Measurements from ENCODE around the gene NRDE2. TPM values are rescaled to one million over a fixed set of nuclear protein-coding genes. Genes with fewer than 3 reads are reported as not detected.

NRDE2 gene
- total and polyA plus RNA-seq, 4 donors: 5.6 to 20.0 (median 13.7) TPM

- H3K36me3 ChIP-seq (ENCODE audit: control insufficient read depth in 4 of 4, insufficient read depth in 3 of 4, low read depth in 1 of 4, low read length in 3 of 4): no peaks in the 10 kb centered on the region
- no peaks in the 10 kb centered on the region for H3K9me3 ChIP-seq (ENCODE audit: control insufficient read depth in 4 of 4, low read length in 3 of 4)
- no peak overlapping the region for H3K9ac ChIP-seq (ENCODE audit: low read depth in 1 of 2, low read length in 2 of 2)
- TF ChIP-seq HNF4A (conservative IDR thresholded peaks at IDR 0.05): no peak
- no peak for TF ChIP-seq NR2F2 (IDR thresholded peaks at IDR 0.05)
- no peak for TF ChIP-seq FOXA2 (IDR thresholded peaks at IDR 0.05)
- no peak for TF ChIP-seq ATF3 (IDR thresholded peaks at IDR 0.05)
- no peak for TF ChIP-seq HNF4G (IDR thresholded peaks at IDR 0.05)
- TF ChIP-seq RAD21 (IDR thresholded peaks at IDR 0.05): no peak
- no peak for TF ChIP-seq GABPA (IDR thresholded peaks at IDR 0.05 in 1 of 2, conservative IDR thresholded peaks at IDR 0.05 in 1 of 2)
- TF ChIP-seq EGR1 (IDR thresholded peaks at IDR 0.05; ENCODE audit: low read depth in 2 of 2): no peak
- no peak for TF ChIP-seq RXRA (IDR thresholded peaks at IDR 0.05)
- no peak for TF ChIP-seq JUND (IDR thresholded peaks at IDR 0.05)
- TF ChIP-seq REST (IDR thresholded peaks at IDR 0.05): no peak
- no peak for TF ChIP-seq TAF1 (conservative IDR thresholded peaks at IDR 0.05)
- no peak overlapping the region for H3K27ac ChIP-seq (ENCODE audit: low read depth in 1 of 2, low read length in 2 of 2)
- H3K27me3 ChIP-seq (ENCODE audit: control insufficient read depth in 4 of 4, insufficient read depth in 4 of 4, low read length in 3 of 4): no peaks in the 10 kb centered on the region
- 91% methylated on average over 6 of the region's 6 CpGs for WGBS
- peaks cover 3 to 15% (median 11%) of the 10 kb centered on the region in 4 donors for H3K4me1 ChIP-seq (ENCODE audit: control insufficient read depth in 4 of 4, insufficient read depth in 4 of 4, low read length in 3 of 4)
- no peak for DNase-seq (ENCODE audit: low spot score)
- no peak overlapping the region for H3K4me3 ChIP-seq (ENCODE audit: low read depth in 1 of 3, low read length in 3 of 3)
These were observed 46.5 kb upstream of the NRDE2 start for GRCh38 chr14:90378249-90378648.

GRCh38 chr14:90375934-90376333 lies 44.2 kb upstream of the NRDE2 start:
- no peak overlapping the region for H3K9ac ChIP-seq (ENCODE audit: low read depth in 1 of 2, low read length in 2 of 2)
- 62% methylated on average over 4 of the region's 4 CpGs for whole genome bisulfite sequencing
- peaks cover 0 to 1% (median under 1%) of the 10 kb centered on the region in 4 donors for H3K4me1 ChIP-seq (ENCODE audit: control insufficient read depth in 4 of 4, insufficient read depth in 4 of 4, low read length in 3 of 4)
- DNase-seq (ENCODE audit: low spot score): no peak
- no peaks in the 10 kb centered on the region for H3K36me3 ChIP-seq (ENCODE audit: control insufficient read depth in 4 of 4, insufficient read depth in 3 of 4, low read depth in 1 of 4, low read length in 3 of 4)
- no peaks in the 10 kb centered on the region for H3K27me3 ChIP-seq (ENCODE audit: control insufficient read depth in 4 of 4, insufficient read depth in 4 of 4, low read length in 3 of 4)
- H3K9me3 ChIP-seq (ENCODE audit: control insufficient read depth in 4 of 4, low read length in 3 of 4): no peaks in the 10 kb centered on the region
- no peak overlapping the region for H3K27ac ChIP-seq (ENCODE audit: low read depth in 1 of 2, low read length in 2 of 2)
- H3K4me3 ChIP-seq (ENCODE audit: low read depth in 1 of 3, low read length in 3 of 3): no peak overlapping the region
- no peak for TF ChIP-seq FOXA1 (IDR thresholded peaks at IDR 0.05)
- TF ChIP-seq MAX (IDR thresholded peaks at IDR 0.05): no peak
- no peak for TF ChIP-seq FOXA2 (IDR thresholded peaks at IDR 0.05)
- no peak for TF ChIP-seq JUND (IDR thresholded peaks at IDR 0.05)
- no peak for TF ChIP-seq HNF4A (conservative IDR thresholded peaks at IDR 0.05)
- no peak for TF ChIP-seq CTCF (IDR thresholded peaks at IDR 0.05; ENCODE audit: low read depth, low read length, missing input control)
- no peak for TF ChIP-seq TAF1 (conservative IDR thresholded peaks at IDR 0.05)
- TF ChIP-seq EGR1 (IDR thresholded peaks at IDR 0.05; ENCODE audit: low read depth in 2 of 2): no peak
- TF ChIP-seq SP1 (IDR thresholded peaks at IDR 0.05): no peak
- no peak for TF ChIP-seq ATF3 (IDR thresholded peaks at IDR 0.05)
- no peak for TF ChIP-seq NR2F2 (IDR thresholded peaks at IDR 0.05)
- no peak for TF ChIP-seq REST (IDR thresholded peaks at IDR 0.05)
- no peak for TF ChIP-seq YY1 (IDR thresholded peaks at IDR 0.05)
- no peak for TF ChIP-seq HNF4G (IDR thresholded peaks at IDR 0.05)
- TF ChIP-seq RAD21 (IDR thresholded peaks at IDR 0.05): no peak
- TF ChIP-seq ZBTB33 (IDR thresholded peaks at IDR 0.05): no peak
- no peak for TF ChIP-seq RXRA (IDR thresholded peaks at IDR 0.05)
- TF ChIP-seq GABPA (IDR thresholded peaks at IDR 0.05 in 1 of 2, conservative IDR thresholded peaks at IDR 0.05 in 1 of 2): no peak
